Motor neuron (in vitro differentiated cells): ENCODE measurements around the gene SH3D19. TPM values are rescaled to one million over a fixed set of nuclear protein-coding genes. Genes with fewer than 3 reads are reported as not detected.
"Not testable (repeated sequence)": the region's sequence is repeated elsewhere in the genome, so short reads cannot be mapped to it uniquely, and the experiment has no call there.

Experiments used
- ATAC-seq, 8 experiments: fragments of 200-7000 bp; cut with Tn5 transposase; replicated peaks in 6 of 8; 2 replicates each; pipeline ENCODE4 v1.8.0; 2021; ENCODE audit warnings: mild to moderate bottlenecking in 8 of 8, moderate library complexity in 8 of 8
- H3K27ac ChIP-seq, 2 donors: fragments of 250-450 bp; sonication (Bioruptor Pico); 2 replicates each; pipeline ENCODE4 v1.9.0; 2021; ENCODE audit warnings: antibody characterized with exemption in 2 of 2, mild to moderate bottlenecking in 2 of 2, moderate library complexity in 1 of 2
- H3K4me1 ChIP-seq, 2 donors: fragments of 250-450 bp; sonication (Bioruptor Pico); replicated peaks in 1 of 2; 2 replicates each; pipeline ENCODE4 v1.6.1; 2021; ENCODE audit warnings: antibody characterized with exemption in 2 of 2, mild to moderate bottlenecking in 2 of 2, moderate library complexity in 1 of 2
- H3K4me3 ChIP-seq, 5 donors: fragments of 250-450 bp; sonication (Bioruptor Pico); 2 replicates each; pipeline ENCODE4 v1.9.0; 2021; ENCODE audit warnings: antibody characterized with exemption in 5 of 5, mild to moderate bottlenecking in 5 of 5, moderate library complexity in 4 of 5
- WGBS, 10 experiments: fragments of 450-650 bp; shearing (Covaris generic); methylation state at CpG; one replicate each; pipeline ENCODE4 v1.0.0; 2022; 5-methylcytosine and 5-hydroxymethylcytosine counted together
- in situ Hi-C, 9 experiments: fragments of 400-800 bp; cut with MboI; loops; one replicate each; pipeline ENCODE4 v1.15.0; 2021; ENCODE audit warnings: low sequenced_read_pairs in 9 of 9, low pct_unique_long_range_greater_than_20kb in 2 of 9; ENCODE audit not compliant: unreplicated experiment in 9 of 9
- total RNA-seq, 8 experiments: library from RNA; unstranded; fragments of 300-600 nt; gene quantifications; 2 replicates each; pipeline versions ENCODE4 v1.2.3 to v1.2.4, GENCODE V29; 2022

SH3D19 gene
- total RNA-seq, 8 experiments from 2014 or later = 3.4 to 28.9 (median 6.8) TPM

- 0 to 3% (median 0%) methylated on average over 1 to 7 of the region's 13 CpGs; no CpG with 5 or more reads in 1 of the 10 experiments for WGBS, 10 experiments
- in situ Hi-C loops = loop anchor here in 3 of 9 experiments (25.0 kb wide), 2 partner anchors 512 to 1287 kb away; no protein-coding TSS in a partner anchor
- peak overlapping the region; percentile 53 to 79 (median 62) for H3K4me3 ChIP-seq
- peaks cover 13 to 17% of the 10 kb centered on the region in 2 donors for H3K4me1 ChIP-seq
- ATAC-seq = peak in 7 of 8 experiments; percentile 3 to 21 (median 7)
- H3K27ac ChIP-seq = peak overlapping the region; percentile 47 to 82
Observed at GRCh38 chr4:151099976-151100417, 225.4 kb downstream of the SH3D19 start.

GRCh38 chr4:151099229-151099975 lies 226.0 kb downstream of the SH3D19 start, which contains the start of gene RPS3A:
RPS3A (plus strand) TSS chr4:151099628; CDS start chr4:151099653, 25 bp downstream.
- peak within 1 kb of the TSS; percentile 53 to 79 (median 62) for H3K4me3 ChIP-seq
- ATAC-seq = peak; percentile 91 to 99 (median 97)
- in situ Hi-C loops = no loop called here

GRCh38 chr4:151098979-151099228 lies 226.5 kb downstream of the SH3D19 start:
- Histone ChIP-seq H3K27ac (no peak overlapping the region), H3K4me1 (peaks cover 13 to 17% of the 10 kb centered on the region in 2 donors), H3K4me3 (peak overlapping the region in 4 of 5 donors; percentile 12 to 79 (median 68))
- 5 to 100% (median 40%) methylated on average over 1 to 8 of the region's 8 CpGs; no CpG with 5 or more reads in 2 of the 10 experiments for WGBS, 10 experiments
- ATAC-seq = peak; percentile 9 to 29 (median 22)
- in situ Hi-C loops = no loop called here

More at GRCh38 chr4:151099229-151099975, 226.0 kb downstream of the SH3D19 start, which contains the start of gene RPS3A:
- 0 to 50% (median 3%) methylated on average over 1 to 26 of the region's 69 CpGs; no CpG with 5 or more reads in 1 of the 10 experiments for WGBS, 10 experiments
- Histone ChIP-seq H3K27ac (peak within 1 kb of the TSS; percentile 47 to 82), H3K4me1 (peaks cover 13 to 17% of the 10 kb centered on the region in 2 donors)

GRCh38 chr4:151097759-151098158 lies 227.6 kb downstream of the SH3D19 start:
- in situ Hi-C loops = no loop called here
- Histone ChIP-seq H3K27ac (no peak overlapping the region), H3K4me3 (no peak overlapping the region), H3K4me1 (peaks cover 13 to 17% of the 10 kb centered on the region in 2 donors)
- ATAC-seq = no peak
- 60 to 100% (median 96%) methylated on average over 1 to 3 of the region's 3 CpGs; no CpG with 5 or more reads in 2 of the 10 experiments for WGBS, 10 experiments

- no peak for ATAC-seq
- in situ Hi-C loops = no loop called here
- Histone ChIP-seq H3K4me1 (peaks cover 0 to 3% of the 10 kb centered on the region in 2 donors), H3K4me3 (no peak overlapping the region), H3K27ac (no peak overlapping the region)
- WGBS, 10 experiments = 26 to 100% (median 85%) methylated on average over 1 to 3 of the region's 3 CpGs; no CpG with 5 or more reads in 1 of the 10 experiments
Observed at GRCh38 chr4:151095142-151095541, 230.3 kb downstream of the SH3D19 start.

GRCh38 chr4:151094290-151094751 lies 231.1 kb downstream of the SH3D19 start:
- WGBS, 10 experiments = 45 to 100% (median 77%) methylated on average over 2 of the region's 2 CpGs; no CpG with 5 or more reads in 4 of the 10 experiments
- peak in 3 of 8 experiments; percentile 59 to 93 (median 66) for ATAC-seq
- no peak overlapping the region for H3K27ac ChIP-seq
- in situ Hi-C loops = no loop called here
- H3K4me1 ChIP-seq = peaks cover 0 to 3% of the 10 kb centered on the region in 2 donors
- no peak overlapping the region for H3K4me3 ChIP-seq

GRCh38 chr4:151093203-151093602 lies 232.2 kb downstream of the SH3D19 start:
- H3K4me3 ChIP-seq = no peak overlapping the region
- H3K4me1 ChIP-seq = no peaks in the 10 kb centered on the region
- 0 to 100% (median 63%) methylated on average over 1 to 3 of the region's 3 CpGs; no CpG with 5 or more reads in 3 of the 10 experiments for WGBS, 10 experiments
- H3K27ac ChIP-seq = no peak overlapping the region
- in situ Hi-C loops = no loop called here
- no peak for ATAC-seq

- H3K27ac ChIP-seq = no peak overlapping the region
- no peak overlapping the region for H3K4me3 ChIP-seq
- ATAC-seq = no peak
- in situ Hi-C loops = no loop called here
- WGBS, 10 experiments = 35 to 100% (median 83%) methylated on average over 1 to 3 of the region's 3 CpGs; no CpG with 5 or more reads in 1 of the 10 experiments
- no peaks in the 10 kb centered on the region for H3K4me1 ChIP-seq
Observed at GRCh38 chr4:151092488-151092887, 232.9 kb downstream of the SH3D19 start.

- no peak for ATAC-seq
- WGBS, 10 experiments = 66 to 100% (median 100%) methylated on average over 1 to 2 of the region's 2 CpGs; no CpG with 5 or more reads in 2 of the 10 experiments
- Histone ChIP-seq H3K4me1 (no peaks in the 10 kb centered on the region), H3K4me3 (no peak overlapping the region), H3K27ac (no peak overlapping the region)
- in situ Hi-C loops = no loop called here
Observed at GRCh38 chr4:151091047-151091446, 234.4 kb downstream of the SH3D19 start.

GRCh38 chr4:151087467-151087866 lies 237.9 kb downstream of the SH3D19 start:
- Histone ChIP-seq H3K27ac (no peak overlapping the region), H3K4me1 (no peaks in the 10 kb centered on the region), H3K4me3 (no peak overlapping the region)
- WGBS, 10 experiments = 47 to 87% (median 59%) methylated on average over 1 to 8 of the region's 8 CpGs; no CpG with 5 or more reads in 1 of the 10 experiments
- no peak for ATAC-seq
- in situ Hi-C loops = no loop called here

GRCh38 chr4:151077978-151078377 lies 247.4 kb downstream of the SH3D19 start:
- 50 to 100% (median 79%) methylated on average over 1 to 2 of the region's 2 CpGs; no CpG with 5 or more reads in 3 of the 10 experiments for WGBS, 10 experiments
- H3K4me1 ChIP-seq, in situ Hi-C loops, ATAC-seq, H3K4me3 ChIP-seq, H3K27ac ChIP-seq: not testable (repeated sequence)

GRCh38 chr4:151074416-151074916 lies 250.9 kb downstream of the SH3D19 start:
- H3K27ac ChIP-seq = no peak overlapping the region
- ATAC-seq = no peak
- in situ Hi-C loops = no loop called here
- no peak overlapping the region for H3K4me3 ChIP-seq
- H3K4me1 ChIP-seq = no peaks in the 10 kb centered on the region
